ENCODE results near the gene THBD.

THBD gene

DNA sequence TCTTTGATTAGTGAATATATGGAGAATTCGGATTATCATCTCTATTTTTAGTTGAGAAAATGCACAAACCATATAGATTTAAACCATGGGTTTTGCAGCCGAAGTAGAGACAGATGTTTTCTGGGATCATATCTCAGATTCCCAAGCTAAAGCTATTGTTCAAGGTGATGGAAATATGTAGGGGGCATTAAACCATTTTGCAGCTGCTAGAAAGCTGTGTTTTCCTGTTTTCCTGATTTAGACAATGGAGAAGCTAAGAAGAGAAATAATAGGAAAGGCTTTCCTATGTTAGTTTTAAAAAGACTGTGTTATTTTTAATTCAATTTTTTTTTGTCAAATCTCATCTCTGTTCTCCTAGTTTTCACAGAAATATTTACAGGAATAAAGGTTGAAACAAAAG is 30.5 kb upstream of the THBD start:
- no peak overlapping the region for H3K4me3 ChIP-seq (IDR thresholded peaks at IDR 0.05; ENCODE audit: insufficient read depth, low read depth, low read length)
- H3K27me3 ChIP-seq (ENCODE audit: insufficient read depth, low read depth): no peaks in the 10 kb centered on the region
- TF ChIP-seq, protein P1, sequence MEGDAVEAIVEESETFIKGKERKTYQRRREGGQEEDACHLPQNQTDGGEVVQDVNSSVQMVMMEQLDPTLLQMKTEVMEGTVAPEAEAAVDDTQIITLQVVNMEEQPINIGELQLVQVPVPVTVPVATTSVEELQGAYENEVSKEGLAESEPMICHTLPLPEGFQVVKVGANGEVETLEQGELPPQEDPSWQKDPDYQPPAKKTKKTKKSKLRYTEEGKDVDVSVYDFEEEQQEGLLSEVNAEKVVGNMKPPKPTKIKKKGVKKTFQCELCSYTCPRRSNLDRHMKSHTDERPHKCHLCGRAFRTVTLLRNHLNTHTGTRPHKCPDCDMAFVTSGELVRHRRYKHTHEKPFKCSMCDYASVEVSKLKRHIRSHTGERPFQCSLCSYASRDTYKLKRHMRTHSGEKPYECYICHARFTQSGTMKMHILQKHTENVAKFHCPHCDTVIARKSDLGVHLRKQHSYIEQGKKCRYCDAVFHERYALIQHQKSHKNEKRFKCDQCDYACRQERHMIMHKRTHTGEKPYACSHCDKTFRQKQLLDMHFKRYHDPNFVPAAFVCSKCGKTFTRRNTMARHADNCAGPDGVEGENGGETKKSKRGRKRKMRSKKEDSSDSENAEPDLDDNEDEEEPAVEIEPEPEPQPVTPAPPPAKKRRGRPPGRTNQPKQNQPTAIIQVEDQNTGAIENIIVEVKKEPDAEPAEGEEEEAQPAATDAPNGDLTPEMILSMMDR (conservative IDR thresholded peaks at IDR 0.05; ENCODE audit: low read depth, low read length): no peak
- no peaks in the 10 kb centered on the region for H3K79me2 ChIP-seq (ENCODE audit: insufficient read depth, low read depth)
- H3K36me3 ChIP-seq (ENCODE audit: insufficient read depth): no peaks in the 10 kb centered on the region
- no peak overlapping the region for H3K27ac ChIP-seq
- no peak overlapping the region for H2AFZ ChIP-seq (ENCODE audit: low read depth)
- no peak overlapping the region for H3K9ac ChIP-seq
- no peak overlapping the region for H3K4me2 ChIP-seq
- no peaks in the 10 kb centered on the region for H3K4me1 ChIP-seq (ENCODE audit: low read depth, poor library complexity, severe bottlenecking)
- H4K20me1 ChIP-seq (ENCODE audit: insufficient read depth): no peaks in the 10 kb centered on the region

DNA sequence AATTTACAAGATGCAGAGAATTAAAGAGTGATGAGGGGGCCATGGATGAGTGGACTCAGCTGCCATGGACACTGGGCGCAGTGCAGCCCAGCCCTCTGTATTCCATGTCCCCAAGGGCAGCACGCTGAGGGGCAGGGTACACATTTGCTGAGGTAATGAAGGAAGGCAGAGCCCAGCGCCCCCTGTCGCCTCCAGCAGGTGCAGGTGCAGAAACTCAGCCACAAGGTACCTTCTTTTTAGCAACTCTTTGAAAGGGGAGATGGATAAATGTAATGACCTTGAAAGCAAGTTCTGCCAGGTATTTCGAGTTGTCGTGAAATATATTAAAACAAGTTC is 29.5 kb upstream of the THBD start:
- no peaks in the 10 kb centered on the region for H3K79me2 ChIP-seq (ENCODE audit: insufficient read depth, low read depth)

GRCh38 chr20:23078351-23079015 is 29.0 kb upstream of the THBD start:
- H3K36me3 ChIP-seq (ENCODE audit: insufficient read depth): no peaks in the 10 kb centered on the region
- no peak overlapping the region for H3K4me3 ChIP-seq (IDR thresholded peaks at IDR 0.05; ENCODE audit: insufficient read depth, low read depth, low read length)
- H3K4me2 ChIP-seq: no peak overlapping the region
- no peaks in the 10 kb centered on the region for H3K4me1 ChIP-seq (ENCODE audit: low read depth, poor library complexity, severe bottlenecking)
- H3K9ac ChIP-seq: no peak overlapping the region
- no peak overlapping the region for H3K27ac ChIP-seq
- TF ChIP-seq, protein P1 (conservative IDR thresholded peaks at IDR 0.05; ENCODE audit: low read depth, low read length): no peak
- H2AFZ ChIP-seq (ENCODE audit: low read depth): no peak overlapping the region
- no peaks in the 10 kb centered on the region for H3K79me2 ChIP-seq (ENCODE audit: insufficient read depth, low read depth)
- H3K27me3 ChIP-seq (ENCODE audit: insufficient read depth, low read depth): no peaks in the 10 kb centered on the region
- H4K20me1 ChIP-seq (ENCODE audit: insufficient read depth): no peaks in the 10 kb centered on the region

More for the DNA sequence above, 29.5 kb upstream of the THBD start:
- no peak overlapping the region for H3K9ac ChIP-seq
- TF ChIP-seq, protein P1 (conservative IDR thresholded peaks at IDR 0.05; ENCODE audit: low read depth, low read length): no peak
- no peaks in the 10 kb centered on the region for H3K36me3 ChIP-seq (ENCODE audit: insufficient read depth)
- no peak overlapping the region for H3K4me3 ChIP-seq (IDR thresholded peaks at IDR 0.05; ENCODE audit: insufficient read depth, low read depth, low read length)
- H4K20me1 ChIP-seq (ENCODE audit: insufficient read depth): no peaks in the 10 kb centered on the region
- H3K27me3 ChIP-seq (ENCODE audit: insufficient read depth, low read depth): no peaks in the 10 kb centered on the region
- no peak overlapping the region for H3K4me2 ChIP-seq
- H3K27ac ChIP-seq: no peak overlapping the region
- H2AFZ ChIP-seq (ENCODE audit: low read depth): no peak overlapping the region
- no peaks in the 10 kb centered on the region for H3K4me1 ChIP-seq (ENCODE audit: low read depth, poor library complexity, severe bottlenecking)

DNA sequence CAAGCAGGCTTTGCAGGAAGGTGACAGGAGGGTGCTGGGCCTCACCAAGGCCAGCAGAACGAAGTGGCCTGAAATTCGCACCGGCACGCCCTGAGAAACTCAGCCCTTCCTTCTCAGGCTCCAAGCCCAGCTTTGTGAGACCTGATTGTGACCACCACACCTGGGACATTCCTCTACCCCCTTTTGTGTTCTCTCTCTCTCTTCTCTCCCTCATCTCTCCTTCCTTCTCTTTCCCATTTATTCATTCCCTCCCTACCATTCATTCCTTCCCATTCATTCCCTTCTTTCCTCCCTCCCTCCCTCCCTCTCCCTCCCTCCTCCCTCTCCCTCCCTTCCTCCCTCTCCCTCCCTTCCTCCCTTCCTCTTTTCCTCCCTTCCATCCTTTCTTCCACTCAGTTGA is 27.8 kb upstream of the THBD start:
- Histone ChIP-seq H3K27me3 (ENCODE audit: insufficient read depth, low read depth) (no peaks in the 10 kb centered on the region), H3K4me2 (no peak overlapping the region), H2AFZ (ENCODE audit: low read depth) (no peak overlapping the region), H3K36me3 (ENCODE audit: insufficient read depth) (no peaks in the 10 kb centered on the region), H3K4me1 (ENCODE audit: low read depth, poor library complexity, severe bottlenecking) (no peaks in the 10 kb centered on the region), H3K4me3 (IDR thresholded peaks at IDR 0.05; ENCODE audit: insufficient read depth, low read depth, low read length) (no peak overlapping the region), H3K9ac (no peak overlapping the region), H3K27ac (no peak overlapping the region), H4K20me1 (ENCODE audit: insufficient read depth) (no peaks in the 10 kb centered on the region), H3K79me2 (ENCODE audit: insufficient read depth, low read depth) (no peaks in the 10 kb centered on the region)
- TF ChIP-seq, protein P1 (conservative IDR thresholded peaks at IDR 0.05; ENCODE audit: low read depth, low read length): no peak
